Measurements from ENCODE around the gene EGR1. TPM values are rescaled to one million over a fixed set of nuclear protein-coding genes. Genes with fewer than 3 reads are reported as not detected.

Gene EGR1
- polyA plus RNA-seq, 1 of the 3 experiments (the other 2 are of a cell fraction): 48.0 TPM

DNA sequence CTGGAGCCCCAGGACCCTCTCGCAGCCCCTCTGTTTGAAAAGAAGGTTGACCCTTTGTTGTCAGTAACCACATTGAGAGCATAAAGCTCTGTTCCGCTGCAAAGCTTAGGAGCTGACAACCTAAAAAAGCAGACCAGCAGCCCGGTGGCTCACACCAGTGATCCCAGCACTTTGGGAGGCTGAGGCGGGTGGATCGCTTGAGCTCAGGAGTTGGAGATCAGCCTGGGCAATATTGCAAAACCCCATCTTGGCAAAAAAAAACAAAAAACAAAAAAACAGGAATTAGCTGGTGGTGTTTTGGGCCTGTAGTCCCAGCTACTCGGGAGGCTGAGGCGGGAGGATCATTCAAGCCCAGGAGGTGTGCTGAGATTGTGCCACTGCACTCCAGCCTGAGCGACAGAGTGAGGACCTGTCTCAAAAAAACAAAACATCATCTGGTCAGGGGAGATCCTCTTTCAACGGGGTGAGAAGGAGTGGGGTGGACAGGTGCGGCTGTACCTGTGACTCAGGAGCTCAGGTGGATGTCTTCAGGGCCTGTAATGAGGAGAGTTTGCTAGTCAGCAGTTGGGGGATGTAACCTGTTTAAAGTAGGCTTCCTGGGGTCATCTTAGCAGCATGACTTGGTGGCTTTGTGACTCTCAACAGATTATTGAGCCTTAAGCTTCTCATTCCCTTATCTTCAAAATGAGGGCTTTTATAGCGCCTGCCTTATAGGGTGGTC lies 27.1 kb upstream of the EGR1 start:
- Histone ChIP-seq H3K27me3 (ENCODE audit: insufficient read depth) (no peaks in the 10 kb centered on the region), H3K4me1 (ENCODE audit: control insufficient read depth in 1 of 2, insufficient read depth in 2 of 2, low read depth in 1 of 2, low read length in 1 of 2) (peaks cover 0 to 21% of the 10 kb centered on the region in 2 experiments; a peak in 1 of 4 replicates), H4K20me1 (ENCODE audit: insufficient read depth) (no peaks in the 10 kb centered on the region), H3K79me2 (ENCODE audit: insufficient read depth) (no peaks in the 10 kb centered on the region; the same call in 1 of the 2 replicates), H3K9me2 (no peaks in the 10 kb centered on the region), H3K9ac (peak overlapping the region; percentile 29; the same call in 1 of the 2 replicates), H2AFZ (ENCODE audit: low read depth) (0 out of 2 replicates have a peak overlapping the region, but pooled peaks have one; percentile 43), H3K36me3 (replicated peaks in 1 of 2; ENCODE audit: control insufficient read depth in 1 of 2, insufficient read depth in 2 of 2, low read length in 1 of 2) (peaks cover 24 to 31% of the 10 kb centered on the region in 2 experiments), H3K9me3 (no peaks in the 10 kb centered on the region), H3K4me2 (peak overlapping the region; percentile 77), H3K4me3 (ENCODE audit: low read depth in 2 of 2, low read length in 1 of 2) (peak overlapping the region; percentile 65 to 84), H3K27ac (ENCODE audit: low read depth in 2 of 2, low read length in 1 of 2) (peak overlapping the region in 1 of 2 experiments; percentile 35; a peak in 1 of 4 replicates), H3F3A (replicated peaks; ENCODE audit: insufficient read depth) (peaks cover 23% of the 10 kb centered on the region)
- 85% methylated on average over 11 of the region's 11 CpGs for WGBS (ENCODE audit: low lambda C conversion rate)
- CTCF ChIA-PET: interaction anchor here (0.8 to 4.4 kb wide), 10 partner anchors 8 to 110 kb away, joined by 3 to 36 read pairs (median 6); partner anchors contain the start of gene KDM3B
- TF ChIP-seq FOXJ3 (CRISPR knock-in tag; IDR thresholded peaks at IDR 0.05) (no peak), TAF1 (IDR thresholded peaks at IDR 0.05; ENCODE audit: borderline replicate concordance, low read depth, low read length) (no peak), JUND (IDR thresholded peaks at IDR 0.05) (no peak), EP300 (IDR thresholded peaks at IDR 0.05; ENCODE audit: borderline replicate concordance in 1 of 2, low read depth in 1 of 2, low read length in 1 of 2) (no peak), SIN3A (IDR thresholded peaks at IDR 0.05; ENCODE audit: borderline replicate concordance, low read depth, low read length) (no peak), YY1 (IDR thresholded peaks at IDR 0.05; ENCODE audit: low read depth) (no peak), POLR2AphosphoS5 (IDR thresholded peaks at IDR 0.05; ENCODE audit: low read depth, low read length) (no peak), SMC3 (IDR thresholded peaks at IDR 0.05; ENCODE audit: low read depth, low read length) (no peak), EZH2phosphoT487 (IDR thresholded peaks at IDR 0.05; ENCODE audit: borderline replicate concordance, low read depth) (no peak), NFIC (IDR thresholded peaks at IDR 0.05; ENCODE audit: borderline replicate concordance) (no peak), GATA2 (CRISPR knock-in tag; IDR thresholded peaks at IDR 0.05) (no peak)
- TF ChIP-seq, protein P1, sequence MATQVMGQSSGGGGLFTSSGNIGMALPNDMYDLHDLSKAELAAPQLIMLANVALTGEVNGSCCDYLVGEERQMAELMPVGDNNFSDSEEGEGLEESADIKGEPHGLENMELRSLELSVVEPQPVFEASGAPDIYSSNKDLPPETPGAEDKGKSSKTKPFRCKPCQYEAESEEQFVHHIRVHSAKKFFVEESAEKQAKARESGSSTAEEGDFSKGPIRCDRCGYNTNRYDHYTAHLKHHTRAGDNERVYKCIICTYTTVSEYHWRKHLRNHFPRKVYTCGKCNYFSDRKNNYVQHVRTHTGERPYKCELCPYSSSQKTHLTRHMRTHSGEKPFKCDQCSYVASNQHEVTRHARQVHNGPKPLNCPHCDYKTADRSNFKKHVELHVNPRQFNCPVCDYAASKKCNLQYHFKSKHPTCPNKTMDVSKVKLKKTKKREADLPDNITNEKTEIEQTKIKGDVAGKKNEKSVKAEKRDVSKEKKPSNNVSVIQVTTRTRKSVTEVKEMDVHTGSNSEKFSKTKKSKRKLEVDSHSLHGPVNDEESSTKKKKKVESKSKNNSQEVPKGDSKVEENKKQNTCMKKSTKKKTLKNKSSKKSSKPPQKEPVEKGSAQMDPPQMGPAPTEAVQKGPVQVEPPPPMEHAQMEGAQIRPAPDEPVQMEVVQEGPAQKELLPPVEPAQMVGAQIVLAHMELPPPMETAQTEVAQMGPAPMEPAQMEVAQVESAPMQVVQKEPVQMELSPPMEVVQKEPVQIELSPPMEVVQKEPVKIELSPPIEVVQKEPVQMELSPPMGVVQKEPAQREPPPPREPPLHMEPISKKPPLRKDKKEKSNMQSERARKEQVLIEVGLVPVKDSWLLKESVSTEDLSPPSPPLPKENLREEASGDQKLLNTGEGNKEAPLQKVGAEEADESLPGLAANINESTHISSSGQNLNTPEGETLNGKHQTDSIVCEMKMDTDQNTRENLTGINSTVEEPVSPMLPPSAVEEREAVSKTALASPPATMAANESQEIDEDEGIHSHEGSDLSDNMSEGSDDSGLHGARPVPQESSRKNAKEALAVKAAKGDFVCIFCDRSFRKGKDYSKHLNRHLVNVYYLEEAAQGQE (IDR thresholded peaks at IDR 0.05; ENCODE audit: low read depth, low read length): no peak
- TF ChIP-seq, protein P2, sequence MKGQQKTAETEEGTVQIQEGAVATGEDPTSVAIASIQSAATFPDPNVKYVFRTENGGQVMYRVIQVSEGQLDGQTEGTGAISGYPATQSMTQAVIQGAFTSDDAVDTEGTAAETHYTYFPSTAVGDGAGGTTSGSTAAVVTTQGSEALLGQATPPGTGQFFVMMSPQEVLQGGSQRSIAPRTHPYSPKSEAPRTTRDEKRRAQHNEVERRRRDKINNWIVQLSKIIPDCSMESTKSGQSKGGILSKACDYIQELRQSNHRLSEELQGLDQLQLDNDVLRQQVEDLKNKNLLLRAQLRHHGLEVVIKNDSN (IDR thresholded peaks at IDR 0.05; ENCODE audit: borderline replicate concordance, low read depth): no peak
- TF ChIP-seq, protein P3, sequence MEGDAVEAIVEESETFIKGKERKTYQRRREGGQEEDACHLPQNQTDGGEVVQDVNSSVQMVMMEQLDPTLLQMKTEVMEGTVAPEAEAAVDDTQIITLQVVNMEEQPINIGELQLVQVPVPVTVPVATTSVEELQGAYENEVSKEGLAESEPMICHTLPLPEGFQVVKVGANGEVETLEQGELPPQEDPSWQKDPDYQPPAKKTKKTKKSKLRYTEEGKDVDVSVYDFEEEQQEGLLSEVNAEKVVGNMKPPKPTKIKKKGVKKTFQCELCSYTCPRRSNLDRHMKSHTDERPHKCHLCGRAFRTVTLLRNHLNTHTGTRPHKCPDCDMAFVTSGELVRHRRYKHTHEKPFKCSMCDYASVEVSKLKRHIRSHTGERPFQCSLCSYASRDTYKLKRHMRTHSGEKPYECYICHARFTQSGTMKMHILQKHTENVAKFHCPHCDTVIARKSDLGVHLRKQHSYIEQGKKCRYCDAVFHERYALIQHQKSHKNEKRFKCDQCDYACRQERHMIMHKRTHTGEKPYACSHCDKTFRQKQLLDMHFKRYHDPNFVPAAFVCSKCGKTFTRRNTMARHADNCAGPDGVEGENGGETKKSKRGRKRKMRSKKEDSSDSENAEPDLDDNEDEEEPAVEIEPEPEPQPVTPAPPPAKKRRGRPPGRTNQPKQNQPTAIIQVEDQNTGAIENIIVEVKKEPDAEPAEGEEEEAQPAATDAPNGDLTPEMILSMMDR (IDR thresholded peaks at IDR 0.05): no peak
- TF ChIP-seq, protein P4, sequence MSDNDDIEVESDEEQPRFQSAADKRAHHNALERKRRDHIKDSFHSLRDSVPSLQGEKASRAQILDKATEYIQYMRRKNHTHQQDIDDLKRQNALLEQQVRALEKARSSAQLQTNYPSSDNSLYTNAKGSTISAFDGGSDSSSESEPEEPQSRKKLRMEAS (IDR thresholded peaks at IDR 0.05; ENCODE audit: low read depth): no peak
- TF ChIP-seq, protein P5, sequence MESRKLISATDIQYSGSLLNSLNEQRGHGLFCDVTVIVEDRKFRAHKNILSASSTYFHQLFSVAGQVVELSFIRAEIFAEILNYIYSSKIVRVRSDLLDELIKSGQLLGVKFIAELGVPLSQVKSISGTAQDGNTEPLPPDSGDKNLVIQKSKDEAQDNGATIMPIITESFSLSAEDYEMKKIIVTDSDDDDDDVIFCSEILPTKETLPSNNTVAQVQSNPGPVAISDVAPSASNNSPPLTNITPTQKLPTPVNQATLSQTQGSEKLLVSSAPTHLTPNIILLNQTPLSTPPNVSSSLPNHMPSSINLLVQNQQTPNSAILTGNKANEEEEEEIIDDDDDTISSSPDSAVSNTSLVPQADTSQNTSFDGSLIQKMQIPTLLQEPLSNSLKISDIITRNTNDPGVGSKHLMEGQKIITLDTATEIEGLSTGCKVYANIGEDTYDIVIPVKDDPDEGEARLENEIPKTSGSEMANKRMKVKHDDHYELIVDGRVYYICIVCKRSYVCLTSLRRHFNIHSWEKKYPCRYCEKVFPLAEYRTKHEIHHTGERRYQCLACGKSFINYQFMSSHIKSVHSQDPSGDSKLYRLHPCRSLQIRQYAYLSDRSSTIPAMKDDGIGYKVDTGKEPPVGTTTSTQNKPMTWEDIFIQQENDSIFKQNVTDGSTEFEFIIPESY (IDR thresholded peaks at IDR 0.05; ENCODE audit: borderline replicate concordance, low read depth): no peak
- POLR2A ChIA-PET: interaction anchor here (1.0 to 1.3 kb wide), 2 partner anchors 10 to 12 kb away, joined by 3 to 4 read pairs; no protein-coding TSS in a partner anchor
- no peak for DNase-seq
